SIG-M5 treated with dmso at 0.1 percent for 504 hours (cell line): ENCODE measurements around the gene SPPL3.

Experiments used
- DNase-seq: peaks from one replicate; lab custom pipeline; 2025; ENCODE audit not compliant: unreplicated experiment; lab: John Stamatoyannopoulos, UW

SPPL3 gene

DNA sequence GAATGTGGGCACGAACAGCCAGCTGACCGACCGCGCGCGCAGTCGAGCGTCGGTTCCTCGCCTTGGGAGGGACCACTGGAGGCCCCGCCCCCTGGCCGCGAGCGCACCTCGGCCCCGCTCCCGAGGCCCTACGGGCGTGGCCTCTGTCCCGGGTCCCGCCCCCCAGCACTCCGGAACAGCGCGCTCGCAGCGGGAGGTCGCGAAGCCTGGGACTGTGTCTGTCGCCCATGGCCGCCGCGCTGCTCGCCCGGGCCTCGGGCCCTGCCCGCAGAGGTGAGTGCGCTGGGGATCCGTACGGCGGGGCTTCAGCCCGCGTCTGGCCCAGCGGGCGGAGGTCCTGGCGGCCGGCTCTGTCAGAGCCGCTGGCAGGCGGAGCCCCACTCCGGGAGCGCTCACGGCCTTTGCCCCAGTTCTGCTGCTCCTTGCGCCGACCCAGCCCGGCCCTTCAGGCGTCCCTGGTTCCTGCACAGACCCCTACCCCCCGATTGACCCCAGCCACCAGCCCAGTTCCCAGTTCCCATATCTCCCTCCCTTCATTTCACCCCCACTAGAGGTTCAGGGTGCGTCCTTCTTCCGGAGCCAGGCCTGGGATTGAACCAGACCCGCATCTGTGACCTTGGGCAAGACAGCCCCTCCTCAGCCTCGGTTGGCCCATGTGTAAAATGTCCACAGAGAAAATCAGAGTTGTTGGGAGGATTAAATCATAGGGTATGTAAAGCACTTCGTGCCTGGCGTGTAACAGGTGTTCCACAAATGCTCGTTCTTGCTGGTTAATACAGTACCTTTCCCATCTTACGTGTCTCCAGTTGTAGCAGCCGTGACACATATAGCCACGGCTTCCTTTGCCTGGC lies 178.3 kb downstream of the SPPL3 start, which contains the start of gene ACADS:
TSS of gene ACADS (plus strand) at position 168 of the 851 bp plus-strand sequence. CDS start at position 228, 60 bp downstream.
- peak; percentile 83 for DNase-seq

DNA sequence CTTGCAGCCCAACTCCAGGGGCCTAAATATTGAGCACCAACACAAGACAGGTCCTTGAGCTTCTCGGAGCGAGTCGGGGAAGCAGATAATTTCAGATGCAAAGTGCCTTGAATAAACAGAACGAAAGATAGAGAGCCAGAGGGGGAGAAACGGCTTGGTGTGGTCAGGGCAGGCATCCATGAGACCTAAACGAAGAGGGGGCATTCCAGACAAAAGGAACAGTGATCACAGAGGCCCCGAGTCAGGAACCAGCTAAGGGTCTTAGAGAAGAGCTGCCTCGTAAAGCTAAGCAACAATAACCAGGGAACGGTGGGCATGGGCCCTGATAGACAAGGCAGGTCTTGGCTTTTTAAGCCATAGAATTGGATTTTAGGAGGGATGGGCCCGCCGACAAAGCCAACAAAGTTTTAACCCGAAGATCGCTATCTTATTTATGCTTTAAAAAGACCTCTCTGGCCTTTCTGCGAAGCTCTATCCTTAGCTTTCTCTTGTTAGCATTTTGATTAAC lies 179.0 kb downstream of the SPPL3 start:
- DNase-seq = no peak

DNA sequence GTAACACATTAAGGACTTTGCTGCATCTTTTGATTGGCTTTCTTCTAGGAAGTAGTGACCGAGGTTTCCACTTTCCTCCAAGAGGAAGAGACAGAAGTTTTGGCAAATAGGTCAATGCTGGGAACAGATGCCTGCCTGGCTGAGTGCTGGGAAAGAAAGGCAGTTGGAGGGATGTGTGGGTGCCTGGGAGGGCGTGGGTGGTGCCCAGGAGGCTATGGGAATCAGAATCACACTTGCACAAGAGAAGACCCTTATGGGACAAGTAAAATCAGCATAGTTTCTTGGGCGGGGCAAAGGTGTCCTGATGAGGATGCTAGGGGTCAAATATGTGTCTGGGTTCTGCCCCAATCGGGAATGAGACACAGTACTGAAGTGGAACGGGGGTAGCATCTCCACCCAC lies 179.4 kb downstream of the SPPL3 start:
- DNase-seq = no peak

DNA sequence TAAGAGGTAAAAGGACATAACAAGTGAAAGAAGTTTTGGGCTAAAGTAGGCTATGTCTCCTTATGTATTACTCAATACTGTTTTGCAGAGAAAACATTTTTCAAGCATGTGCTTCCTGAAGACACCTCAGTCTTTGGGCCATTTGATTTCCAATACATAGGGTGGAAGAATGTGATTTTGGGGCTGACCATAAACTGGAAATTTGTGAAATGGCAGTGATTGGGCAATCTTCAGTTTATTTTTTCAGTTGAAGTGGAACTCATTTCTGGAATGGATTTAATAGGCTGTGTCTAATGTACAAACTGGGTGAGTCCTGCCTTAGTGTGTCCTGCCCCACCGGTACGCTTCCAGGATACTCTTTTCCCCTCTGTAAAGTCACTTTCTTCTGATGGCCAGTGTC lies 181.4 kb downstream of the SPPL3 start:
- DNase-seq = no peak

GRCh38 chr12:120721866-120722265 lies 182.3 kb downstream of the SPPL3 start:
- no peak for DNase-seq

DNA sequence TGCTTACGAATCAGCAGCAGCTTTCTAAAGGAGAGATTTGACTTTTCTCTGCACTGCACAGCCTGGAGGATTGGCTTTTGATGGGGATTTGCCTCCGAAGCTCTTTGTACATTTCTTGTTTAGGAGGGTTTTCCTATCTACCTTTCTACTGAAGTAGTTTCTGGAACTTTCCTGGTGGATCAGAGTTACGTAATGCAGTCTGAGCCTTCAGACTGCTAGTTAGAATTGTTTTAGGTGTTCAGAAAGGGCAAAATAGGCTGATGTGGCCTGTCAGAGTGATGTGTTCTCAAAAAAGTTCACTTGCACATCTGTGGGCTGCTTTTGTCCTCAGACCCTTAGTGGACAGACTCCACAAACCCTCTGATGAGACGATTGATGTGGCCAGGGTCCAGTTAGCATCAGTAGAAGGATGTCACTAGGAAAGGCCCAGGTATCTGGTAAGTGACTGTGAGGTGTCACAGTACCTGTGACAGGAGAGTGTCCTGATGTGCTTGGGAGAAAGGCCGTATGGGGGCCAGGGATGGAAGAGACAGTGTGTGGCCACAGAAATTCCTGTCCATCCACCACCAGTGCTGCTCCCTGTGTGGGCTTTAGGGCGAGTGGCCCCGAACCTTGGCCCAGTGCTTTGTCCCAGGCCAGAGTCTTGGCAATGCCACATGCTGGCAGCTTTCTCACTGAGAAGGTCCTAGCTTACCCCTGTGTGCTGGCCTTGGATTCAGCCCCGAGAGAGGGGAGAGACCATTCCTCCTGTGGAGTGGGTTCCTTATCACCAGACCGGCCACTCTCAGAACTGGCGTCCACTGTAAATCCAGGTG lies 183.0 kb downstream of the SPPL3 start:
- no peak for DNase-seq

GRCh38 chr12:120720234-120720986 lies 183.7 kb downstream of the SPPL3 start:
- DNase-seq = peak; percentile 34

- no peak for DNase-seq
These were observed 184.5 kb downstream of the SPPL3 start for GRCh38 chr12:120719496-120720233.

DNA sequence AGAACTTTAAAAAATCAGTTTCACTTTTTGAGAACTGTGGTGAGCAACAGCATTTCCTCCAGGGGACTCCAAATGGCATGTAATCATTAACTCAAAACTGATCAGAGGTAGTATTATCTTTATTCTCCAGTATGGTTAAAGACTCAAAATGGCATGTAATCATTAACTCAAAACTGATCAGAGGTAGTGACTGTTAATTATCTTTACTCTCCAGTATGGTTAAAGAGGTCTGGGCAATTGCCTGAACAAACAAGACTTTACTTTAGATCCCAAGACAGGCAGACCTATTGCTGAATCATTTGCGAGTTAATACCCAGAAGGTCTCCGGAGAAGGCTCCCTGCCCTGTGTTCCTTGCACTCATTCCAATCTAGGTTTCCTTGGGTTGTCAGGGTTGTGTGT lies 185.1 kb downstream of the SPPL3 start:
- no peak for DNase-seq

DNA sequence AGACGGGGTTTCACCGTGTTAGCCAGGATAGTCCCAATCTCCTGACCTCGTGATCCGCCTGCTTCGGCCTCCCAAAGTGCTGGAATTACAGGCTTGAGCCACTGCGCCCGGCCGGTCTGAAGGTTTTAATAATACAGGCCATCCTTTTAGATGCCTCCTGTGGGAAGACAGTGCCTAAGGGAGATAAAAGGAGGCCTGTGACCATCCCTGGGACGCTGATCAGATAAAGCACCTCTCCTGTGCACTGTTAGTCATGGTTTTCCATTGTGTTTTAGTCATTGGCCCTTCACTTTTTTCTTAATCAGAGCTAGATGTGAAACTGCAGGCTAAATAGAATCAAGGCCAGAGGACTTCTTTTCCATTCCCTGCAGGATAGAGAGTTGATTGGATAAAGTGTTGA lies 186.1 kb downstream of the SPPL3 start:
- DNase-seq = no peak

- peak; percentile 90 for DNase-seq
These were observed 190.2 kb downstream of the SPPL3 start for GRCh38 chr12:120713861-120714482.

GRCh38 chr12:120712610-120713009 lies 191.5 kb downstream of the SPPL3 start:
- DNase-seq = no peak
